ENCODE data around the gene TUBGCP6. TPM values are rescaled to one million over a fixed set of nuclear protein-coding genes. Genes with fewer than 3 reads are reported as not detected.
A peak's percentile ranks its signal among the peaks of the same experiment; 100 is the strongest.

TUBGCP6 gene
- total and polyA plus RNA-seq, 10 of the 15 experiments (the other 5 are each of a cell fraction or from before 2014, with no cell fraction given) = 0.74 to 41.4 (median 19.4) TPM

DNA sequence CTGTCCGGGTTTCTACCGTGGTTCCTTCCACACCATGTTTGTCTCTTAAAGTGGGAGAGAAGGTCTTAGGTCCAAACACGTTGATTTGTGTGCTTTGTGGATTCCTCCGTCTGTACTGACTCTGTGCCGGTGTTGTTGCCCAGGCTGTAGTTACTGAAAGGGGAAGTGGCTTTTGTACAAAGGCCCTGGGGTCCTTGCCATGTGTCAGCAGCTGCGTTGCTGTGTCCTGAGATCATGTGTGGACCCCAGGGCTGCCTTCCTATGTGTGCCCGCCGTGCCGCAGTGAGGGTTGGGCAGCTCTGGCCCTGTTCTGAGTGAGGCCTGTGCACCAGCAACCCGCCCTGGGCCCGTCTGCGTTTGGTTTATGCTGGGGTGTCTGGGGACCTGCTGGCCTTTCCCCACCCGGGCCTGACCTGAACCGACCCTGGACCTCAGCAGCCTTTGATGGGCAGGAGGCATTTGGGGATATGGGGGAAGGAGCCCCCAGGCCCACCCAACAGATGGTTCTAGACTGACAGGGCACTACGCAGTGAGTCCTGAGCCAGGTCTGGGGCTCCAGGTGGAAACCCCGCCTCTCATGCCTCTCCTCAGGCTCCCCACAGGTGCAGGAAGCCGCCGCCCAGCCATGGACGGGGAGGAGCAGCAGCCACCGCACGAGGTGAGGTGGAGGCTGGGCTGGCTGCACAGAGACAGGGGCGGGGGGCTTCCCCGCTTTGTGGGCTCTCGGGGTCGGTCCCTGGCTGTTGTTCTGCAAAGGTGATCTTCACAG, 52.2 kb downstream of the TUBGCP6 start:
- POLR2A ChIA-PET = interaction anchor here (1.0 to 2.2 kb wide), 2 partner anchors 9 to 21 kb away, joined by 3 to 5 read pairs; no protein-coding TSS in a partner anchor
- no peak for TF ChIP-seq MEF2A (IDR thresholded peaks at IDR 0.05; ENCODE audit: insufficient read depth, low read depth, low read length)
- no peak for TF ChIP-seq SUZ12 (IDR thresholded peaks at IDR 0.05; ENCODE audit: unreplicated experiment)
- no peak for TF ChIP-seq ZNF274 (IDR thresholded peaks at IDR 0.05; ENCODE audit: insufficient read depth, insufficient read length)
- no peak for TF ChIP-seq MTA3 (IDR thresholded peaks at IDR 0.05; ENCODE audit: borderline replicate concordance, low read length)
- no peak for TF ChIP-seq PML (IDR thresholded peaks at IDR 0.05; ENCODE audit: low read length)
- TF ChIP-seq ETV6 (conservative IDR thresholded peaks at IDR 0.05 in 1 of 2, IDR thresholded peaks at IDR 0.05 in 1 of 2; ENCODE audit: borderline replicate concordance in 1 of 2, low read depth in 1 of 2) = 0 out of 4 replicates have a peak, but pooled peaks of 1 of the 2 experiments have one; percentile 28
- no peak for TF ChIP-seq YY1 (IDR thresholded peaks at IDR 0.05; ENCODE audit: low read depth, low read length)
- TF ChIP-seq, protein P1, sequence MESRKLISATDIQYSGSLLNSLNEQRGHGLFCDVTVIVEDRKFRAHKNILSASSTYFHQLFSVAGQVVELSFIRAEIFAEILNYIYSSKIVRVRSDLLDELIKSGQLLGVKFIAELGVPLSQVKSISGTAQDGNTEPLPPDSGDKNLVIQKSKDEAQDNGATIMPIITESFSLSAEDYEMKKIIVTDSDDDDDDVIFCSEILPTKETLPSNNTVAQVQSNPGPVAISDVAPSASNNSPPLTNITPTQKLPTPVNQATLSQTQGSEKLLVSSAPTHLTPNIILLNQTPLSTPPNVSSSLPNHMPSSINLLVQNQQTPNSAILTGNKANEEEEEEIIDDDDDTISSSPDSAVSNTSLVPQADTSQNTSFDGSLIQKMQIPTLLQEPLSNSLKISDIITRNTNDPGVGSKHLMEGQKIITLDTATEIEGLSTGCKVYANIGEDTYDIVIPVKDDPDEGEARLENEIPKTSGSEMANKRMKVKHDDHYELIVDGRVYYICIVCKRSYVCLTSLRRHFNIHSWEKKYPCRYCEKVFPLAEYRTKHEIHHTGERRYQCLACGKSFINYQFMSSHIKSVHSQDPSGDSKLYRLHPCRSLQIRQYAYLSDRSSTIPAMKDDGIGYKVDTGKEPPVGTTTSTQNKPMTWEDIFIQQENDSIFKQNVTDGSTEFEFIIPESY (IDR thresholded peaks at IDR 0.05) = no peak
- TF ChIP-seq, protein P2, sequence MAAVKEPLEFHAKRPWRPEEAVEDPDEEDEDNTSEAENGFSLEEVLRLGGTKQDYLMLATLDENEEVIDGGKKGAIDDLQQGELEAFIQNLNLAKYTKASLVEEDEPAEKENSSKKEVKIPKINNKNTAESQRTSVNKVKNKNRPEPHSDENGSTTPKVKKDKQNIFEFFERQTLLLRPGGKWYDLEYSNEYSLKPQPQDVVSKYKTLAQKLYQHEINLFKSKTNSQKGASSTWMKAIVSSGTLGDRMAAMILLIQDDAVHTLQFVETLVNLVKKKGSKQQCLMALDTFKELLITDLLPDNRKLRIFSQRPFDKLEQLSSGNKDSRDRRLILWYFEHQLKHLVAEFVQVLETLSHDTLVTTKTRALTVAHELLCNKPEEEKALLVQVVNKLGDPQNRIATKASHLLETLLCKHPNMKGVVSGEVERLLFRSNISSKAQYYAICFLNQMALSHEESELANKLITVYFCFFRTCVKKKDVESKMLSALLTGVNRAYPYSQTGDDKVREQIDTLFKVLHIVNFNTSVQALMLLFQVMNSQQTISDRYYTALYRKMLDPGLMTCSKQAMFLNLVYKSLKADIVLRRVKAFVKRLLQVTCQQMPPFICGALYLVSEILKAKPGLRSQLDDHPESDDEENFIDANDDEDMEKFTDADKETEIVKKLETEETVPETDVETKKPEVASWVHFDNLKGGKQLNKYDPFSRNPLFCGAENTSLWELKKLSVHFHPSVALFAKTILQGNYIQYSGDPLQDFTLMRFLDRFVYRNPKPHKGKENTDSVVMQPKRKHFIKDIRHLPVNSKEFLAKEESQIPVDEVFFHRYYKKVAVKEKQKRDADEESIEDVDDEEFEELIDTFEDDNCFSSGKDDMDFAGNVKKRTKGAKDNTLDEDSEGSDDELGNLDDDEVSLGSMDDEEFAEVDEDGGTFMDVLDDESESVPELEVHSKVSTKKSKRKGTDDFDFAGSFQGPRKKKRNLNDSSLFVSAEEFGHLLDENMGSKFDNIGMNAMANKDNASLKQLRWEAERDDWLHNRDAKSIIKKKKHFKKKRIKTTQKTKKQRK (IDR thresholded peaks at IDR 0.05; ENCODE audit: low read depth, low read length) = no peak
- TF ChIP-seq, protein P3, sequence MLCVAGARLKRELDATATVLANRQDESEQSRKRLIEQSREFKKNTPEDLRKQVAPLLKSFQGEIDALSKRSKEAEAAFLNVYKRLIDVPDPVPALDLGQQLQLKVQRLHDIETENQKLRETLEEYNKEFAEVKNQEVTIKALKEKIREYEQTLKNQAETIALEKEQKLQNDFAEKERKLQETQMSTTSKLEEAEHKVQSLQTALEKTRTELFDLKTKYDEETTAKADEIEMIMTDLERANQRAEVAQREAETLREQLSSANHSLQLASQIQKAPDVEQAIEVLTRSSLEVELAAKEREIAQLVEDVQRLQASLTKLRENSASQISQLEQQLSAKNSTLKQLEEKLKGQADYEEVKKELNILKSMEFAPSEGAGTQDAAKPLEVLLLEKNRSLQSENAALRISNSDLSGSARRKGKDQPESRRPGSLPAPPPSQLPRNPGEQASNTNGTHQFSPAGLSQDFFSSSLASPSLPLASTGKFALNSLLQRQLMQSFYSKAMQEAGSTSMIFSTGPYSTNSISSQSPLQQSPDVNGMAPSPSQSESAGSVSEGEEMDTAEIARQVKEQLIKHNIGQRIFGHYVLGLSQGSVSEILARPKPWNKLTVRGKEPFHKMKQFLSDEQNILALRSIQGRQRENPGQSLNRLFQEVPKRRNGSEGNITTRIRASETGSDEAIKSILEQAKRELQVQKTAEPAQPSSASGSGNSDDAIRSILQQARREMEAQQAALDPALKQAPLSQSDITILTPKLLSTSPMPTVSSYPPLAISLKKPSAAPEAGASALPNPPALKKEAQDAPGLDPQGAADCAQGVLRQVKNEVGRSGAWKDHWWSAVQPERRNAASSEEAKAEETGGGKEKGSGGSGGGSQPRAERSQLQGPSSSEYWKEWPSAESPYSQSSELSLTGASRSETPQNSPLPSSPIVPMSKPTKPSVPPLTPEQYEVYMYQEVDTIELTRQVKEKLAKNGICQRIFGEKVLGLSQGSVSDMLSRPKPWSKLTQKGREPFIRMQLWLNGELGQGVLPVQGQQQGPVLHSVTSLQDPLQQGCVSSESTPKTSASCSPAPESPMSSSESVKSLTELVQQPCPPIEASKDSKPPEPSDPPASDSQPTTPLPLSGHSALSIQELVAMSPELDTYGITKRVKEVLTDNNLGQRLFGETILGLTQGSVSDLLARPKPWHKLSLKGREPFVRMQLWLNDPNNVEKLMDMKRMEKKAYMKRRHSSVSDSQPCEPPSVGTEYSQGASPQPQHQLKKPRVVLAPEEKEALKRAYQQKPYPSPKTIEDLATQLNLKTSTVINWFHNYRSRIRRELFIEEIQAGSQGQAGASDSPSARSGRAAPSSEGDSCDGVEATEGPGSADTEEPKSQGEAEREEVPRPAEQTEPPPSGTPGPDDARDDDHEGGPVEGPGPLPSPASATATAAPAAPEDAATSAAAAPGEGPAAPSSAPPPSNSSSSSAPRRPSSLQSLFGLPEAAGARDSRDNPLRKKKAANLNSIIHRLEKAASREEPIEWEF (IDR thresholded peaks at IDR 0.05; ENCODE audit: insufficient replicate concordance, low read depth, low read length) = no peak
- no peak for TF ChIP-seq LARP7 (IDR thresholded peaks at IDR 0.05)
- no peak for TF ChIP-seq NFYA (IDR thresholded peaks at IDR 0.05; ENCODE audit: borderline replicate concordance, low read depth, low read length)

More for the DNA sequence above, 52.2 kb downstream of the TUBGCP6 start:
- no TSS peak for BruUV-seq (replicated peaks)
- H3K36me3 ChIP-seq (ENCODE audit: control insufficient read depth in 2 of 2, insufficient read depth in 2 of 2, low read length in 1 of 2) = peaks cover 0 to 36% of the 10 kb centered on the region in 2 experiments; a peak in 3 of 4 replicates
- no peaks in the 10 kb centered on the region for H4K20me1 ChIP-seq (ENCODE audit: control insufficient read depth, insufficient read depth)
- DNase-seq (ENCODE audit: low read depth, low spot score) = no peak
- H3K27me3 ChIP-seq (replicated peaks in 1 of 2; ENCODE audit: control insufficient read depth in 2 of 2, insufficient read depth in 2 of 2, low read length in 1 of 2) = no peaks in the 10 kb centered on the region
- 5% methylated on average over 20 of the region's 25 CpGs for WGBS (ENCODE audit: insufficient coverage, insufficient replicate concordance, low lambda C conversion rate, missing lambda C conversion rate)
- no peak overlapping the region for H2AFZ ChIP-seq (ENCODE audit: control insufficient read depth, low read depth, low read length)
- H3K9me3 ChIP-seq (replicated peaks; ENCODE audit: control insufficient read depth, insufficient read depth, low read length) = no peaks in the 10 kb centered on the region
- H3K4me1 ChIP-seq (ENCODE audit: control insufficient read depth, insufficient read depth, low read length) = peaks cover 67% of the 10 kb centered on the region
- H3K79me2 ChIP-seq (ENCODE audit: control insufficient read depth, insufficient read depth, low read length) = peaks cover 57% of the 10 kb centered on the region
- peak overlapping the region; percentile 98 for H3K27ac ChIP-seq (ENCODE audit: control insufficient read depth, insufficient read depth)
- peak overlapping the region; percentile 89 for H3K9ac ChIP-seq (ENCODE audit: control insufficient read depth, insufficient read depth, low read length)
- CTCF ChIA-PET = interaction anchor here (0.8 to 1.3 kb wide), 2 partner anchors 43 to 50 kb away, joined by 3 read pairs; no protein-coding TSS in a partner anchor
- RAD21 ChIA-PET (ENCODE audit: unreplicated experiment) = interaction anchor here (1.2 to 2.1 kb wide), 2 partner anchors 44 to 262 kb away, joined by 3 to 5 read pairs; no protein-coding TSS in a partner anchor
- ATAC-seq = peak; percentile 5
- peak overlapping the region; percentile 64 for H3K4me3 ChIP-seq
- intact Hi-C loops (cut with micrococcal nuclease; ENCODE audit: unreplicated experiment) (loop anchor here (10.0 kb wide), 1 partner anchor 258 kb away; no protein-coding TSS in a partner anchor), in situ Hi-C loops (cut with MboI) (no loop called here)
- FAIRE-seq = peak; percentile 88
- SMC1A ChIA-PET (ENCODE audit: uncharacterized antibody, unreplicated experiment) = no interaction called here
- H3K4me2 ChIP-seq (ENCODE audit: control insufficient read depth, insufficient read depth) = peak overlapping the region; percentile 90
